HG02981 (cell line): ENCODE results near the gene ATP23.

ENCODE experiments used
- ATAC-seq: cut with Tn5 transposase; IDR thresholded peaks from one replicate; pipeline ENCODE4 v1.9.1; 2021; ENCODE audit warnings: mild to moderate bottlenecking, moderate library complexity; ENCODE audit not compliant: unreplicated experiment

ATP23 gene

DNA sequence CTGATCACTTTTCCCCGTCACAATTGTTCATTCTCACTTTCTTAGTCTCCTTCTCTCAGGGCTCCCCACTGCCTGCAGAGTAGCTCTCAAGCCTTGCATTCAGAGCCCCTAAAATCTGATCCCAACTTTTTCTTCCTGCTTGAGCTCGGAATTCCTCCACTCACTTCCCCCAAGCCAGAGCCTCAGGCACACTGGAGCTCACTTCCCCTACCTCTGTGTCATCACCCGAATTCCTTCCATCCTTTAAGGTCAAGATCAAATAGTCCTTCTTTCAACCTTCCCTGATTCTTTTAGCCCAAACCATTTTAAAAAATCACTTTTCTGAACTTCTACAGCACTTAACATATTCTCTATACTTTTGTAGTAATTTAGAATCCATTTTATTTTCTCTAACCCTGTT lies 34.1 kb upstream of the ATP23 start:
- no peak for ATAC-seq

DNA sequence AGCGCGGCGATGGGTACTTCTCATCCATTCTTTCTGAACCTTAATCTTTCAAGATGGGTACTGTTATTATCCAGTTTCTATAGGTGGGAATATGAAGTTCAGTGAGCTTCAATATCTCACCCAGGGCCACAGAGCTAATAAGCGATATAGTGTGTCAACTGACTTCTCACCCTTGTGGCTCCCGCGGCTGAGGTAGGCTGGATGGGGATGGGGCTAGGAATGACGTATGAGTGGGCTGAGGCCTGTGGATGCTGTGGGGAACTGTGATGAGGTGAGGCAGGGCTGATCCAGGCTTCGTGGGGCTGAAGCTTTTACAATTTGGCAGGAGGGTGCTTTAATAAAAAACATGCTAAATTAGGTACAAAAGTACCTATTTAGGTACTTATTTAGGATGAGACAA lies 32.9 kb upstream of the ATP23 start:
- no peak for ATAC-seq

DNA sequence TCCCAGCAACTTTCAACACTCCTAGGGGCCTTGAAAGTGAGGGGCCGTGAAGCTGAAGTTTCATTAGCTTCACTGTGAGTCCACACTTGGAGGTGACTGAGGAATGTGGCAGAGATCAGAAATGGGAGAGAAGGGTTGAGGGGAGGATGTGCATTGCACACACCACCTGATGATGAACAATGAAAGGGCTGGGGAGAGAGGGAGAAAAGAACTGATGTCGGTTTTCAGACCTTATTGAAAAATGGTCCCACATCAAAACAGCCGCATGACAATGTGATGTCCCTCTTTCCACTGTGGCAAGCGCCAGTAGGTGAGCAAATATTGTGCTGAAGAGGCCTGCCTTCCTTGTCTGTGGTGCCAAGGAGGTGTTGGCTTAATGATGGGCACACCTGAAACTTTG lies 32.3 kb upstream of the ATP23 start:
- no peak for ATAC-seq

DNA sequence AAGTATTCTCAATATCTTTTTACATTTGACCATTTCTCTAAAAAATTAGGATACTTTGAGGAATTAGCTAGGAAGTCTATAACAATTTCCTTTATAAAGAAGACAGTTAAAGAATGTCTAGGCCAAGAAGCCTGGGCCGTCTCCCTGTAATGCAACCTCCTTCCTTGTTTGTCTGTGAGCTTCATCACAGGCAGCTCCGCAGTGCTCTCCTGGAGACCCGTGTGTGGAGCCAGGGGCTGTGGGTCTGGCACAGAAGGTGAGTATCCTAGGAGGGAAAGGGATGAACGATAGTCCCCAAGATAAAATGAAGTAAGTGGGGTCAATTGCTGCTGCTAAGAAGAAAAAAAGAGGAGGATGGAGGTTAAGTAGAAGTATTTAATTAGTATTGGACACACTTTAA lies 31.8 kb upstream of the ATP23 start:
- no peak for ATAC-seq

DNA sequence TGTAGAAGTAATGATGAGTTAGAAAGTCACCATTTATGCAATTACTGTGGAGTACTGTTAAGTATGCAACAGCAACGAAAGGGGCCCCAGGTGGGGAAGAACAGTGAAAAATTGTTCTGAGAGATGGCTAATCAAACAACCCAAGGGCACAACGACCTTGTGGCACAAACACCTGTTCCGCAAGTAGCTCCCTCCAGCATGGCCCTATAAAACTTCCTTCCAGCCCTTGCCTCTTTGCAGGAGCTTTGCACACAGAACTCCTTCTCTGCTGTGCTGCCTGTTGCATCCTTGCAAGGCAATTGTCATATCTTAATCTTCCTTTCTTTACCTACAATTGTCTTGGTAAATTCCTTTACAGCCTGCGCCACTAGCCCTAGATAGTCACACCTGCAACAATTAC lies 23.2 kb upstream of the ATP23 start:
- no peak for ATAC-seq

DNA sequence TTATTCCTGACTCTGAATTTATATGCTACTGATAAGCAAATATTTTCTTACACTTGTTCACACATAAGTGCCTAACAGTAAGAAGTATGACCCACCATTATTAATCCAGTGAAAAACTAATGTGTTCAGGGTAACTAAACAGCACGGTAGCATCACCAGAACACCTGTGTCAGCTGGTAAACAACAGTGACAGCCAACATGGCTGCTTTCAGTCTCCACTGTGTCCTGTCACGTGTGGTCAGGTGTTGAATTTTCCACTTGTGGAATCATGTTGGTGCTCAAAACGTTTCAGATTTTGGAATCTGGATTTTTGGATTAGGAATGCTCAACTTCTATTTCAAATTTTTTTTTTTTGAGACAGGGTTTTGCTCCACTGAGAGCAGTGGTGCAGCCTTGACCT lies 14.3 kb upstream of the ATP23 start:
- ATAC-seq: no peak

DNA sequence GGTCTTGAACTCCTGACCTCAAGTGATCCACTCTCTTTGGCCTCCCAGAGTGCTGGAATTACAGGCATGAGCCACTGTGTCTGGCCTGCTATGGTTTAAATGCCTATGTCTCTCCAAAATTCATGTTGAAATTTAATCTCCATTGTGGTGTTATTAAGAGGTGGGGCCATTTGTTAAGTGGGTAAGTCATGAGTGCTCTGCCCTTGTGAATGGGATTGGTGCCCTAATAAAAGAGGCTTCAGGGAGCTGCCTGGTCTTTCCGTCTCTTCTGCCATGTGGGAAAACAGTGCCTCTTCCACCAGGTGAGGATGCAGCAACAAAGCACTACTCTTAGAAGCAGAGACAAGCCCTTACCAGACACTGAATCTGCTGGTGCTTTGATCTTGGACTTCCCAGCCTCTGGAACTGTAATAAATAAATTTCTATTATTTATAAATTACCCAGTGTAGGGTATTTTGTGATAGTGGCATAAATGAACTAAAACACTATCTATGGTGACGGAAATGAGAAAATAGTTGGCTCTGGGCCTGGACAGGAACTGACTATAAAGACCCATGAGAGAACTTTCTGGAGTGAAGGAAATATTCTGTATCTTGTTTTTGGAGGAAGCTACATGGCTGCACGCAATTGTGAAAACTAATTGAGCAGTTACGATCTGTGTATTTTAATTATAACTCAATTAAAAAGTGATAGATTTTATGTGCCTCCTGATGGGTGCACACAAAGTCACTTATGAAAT lies 12.1 kb upstream of the ATP23 start:
- no peak for ATAC-seq

DNA sequence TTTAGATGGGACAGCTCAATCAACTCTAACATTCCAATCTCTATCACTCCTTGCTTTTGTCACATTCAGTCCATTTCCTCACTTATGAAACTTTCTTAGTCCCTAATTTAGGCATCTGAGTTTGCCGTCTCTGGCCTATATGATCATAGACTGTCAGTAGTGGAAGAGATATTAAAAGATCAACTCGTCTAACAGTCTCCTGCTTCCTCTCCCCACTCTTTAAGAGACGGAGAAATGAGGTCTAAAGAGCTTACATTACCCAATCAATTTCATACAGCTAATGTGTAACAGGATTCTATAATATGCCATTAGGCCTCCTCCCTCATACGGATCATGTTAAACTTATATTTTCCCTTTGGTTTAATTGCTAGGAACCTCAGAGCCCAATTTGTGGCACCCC lies 6.5 kb upstream of the ATP23 start:
- no peak for ATAC-seq

DNA sequence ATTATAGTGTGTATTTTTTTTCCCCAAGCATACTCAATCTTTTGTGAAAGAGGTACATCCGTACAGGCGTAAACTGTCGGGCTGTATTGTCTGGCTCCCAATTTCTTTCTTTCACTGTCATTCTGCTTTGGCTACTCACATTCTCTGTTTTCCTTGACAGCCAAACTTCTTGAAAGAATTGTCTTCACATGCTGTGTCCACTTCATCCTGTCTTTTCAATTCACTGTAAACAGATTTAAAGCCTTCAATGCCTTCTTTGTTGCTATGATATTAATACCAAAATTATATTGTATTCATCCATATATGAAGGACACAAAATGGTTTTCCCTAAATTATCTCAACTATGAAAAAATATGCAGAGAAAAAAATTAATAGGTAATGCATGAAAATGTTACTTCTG lies 6.0 kb upstream of the ATP23 start:
- ATAC-seq: no peak

DNA sequence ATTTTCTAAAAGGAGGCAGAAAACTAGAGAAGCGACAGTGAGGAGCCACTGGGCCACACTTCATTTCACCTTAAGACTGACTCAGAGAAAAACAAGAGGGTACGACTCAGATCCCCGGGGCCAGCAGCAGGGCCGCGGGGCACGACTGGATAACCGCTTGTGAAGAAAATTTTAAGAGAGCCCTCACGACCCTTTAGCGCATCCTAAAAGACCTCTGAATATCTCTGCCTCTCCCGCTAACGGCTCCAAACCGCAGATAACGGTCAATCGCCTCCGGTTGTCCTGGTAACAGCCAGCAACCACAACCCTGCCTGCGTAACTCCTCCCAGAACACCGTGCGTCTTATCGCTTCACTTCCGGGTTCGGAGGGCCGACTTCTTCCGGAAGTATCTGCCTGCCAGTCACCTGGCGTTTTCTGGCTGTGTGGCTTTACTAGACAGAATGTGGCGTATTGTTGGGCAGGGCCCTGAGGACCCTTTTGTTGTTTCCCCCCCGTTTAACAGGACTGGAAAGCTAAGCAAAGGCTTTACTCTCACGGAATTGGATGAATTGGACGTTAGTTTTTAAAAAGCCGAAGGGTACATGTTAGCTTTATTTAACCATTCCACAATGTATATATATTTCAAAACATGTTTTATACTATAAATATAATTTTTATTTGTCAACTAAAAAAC lies 5.4 kb upstream of the ATP23 start:
- peak; percentile 100 for ATAC-seq

DNA sequence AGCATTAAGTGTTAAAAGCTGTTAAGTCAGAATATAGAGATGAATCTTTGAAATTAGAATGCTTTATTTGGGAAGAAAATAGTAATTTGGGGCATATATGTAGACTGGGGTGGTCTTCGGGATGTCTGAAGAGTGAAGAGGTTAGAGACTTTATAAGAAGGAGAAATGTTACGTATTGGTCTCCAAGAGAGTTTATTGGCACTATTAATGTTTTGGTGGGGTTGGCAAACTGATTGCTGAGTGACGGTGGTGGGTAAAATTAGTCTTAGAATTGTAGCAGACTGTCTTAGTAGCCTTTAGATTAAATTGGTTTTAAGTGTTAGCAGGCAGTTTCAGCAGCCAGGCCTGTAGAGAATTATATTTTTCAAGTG lies 4.9 kb upstream of the ATP23 start:
- ATAC-seq: no peak

DNA sequence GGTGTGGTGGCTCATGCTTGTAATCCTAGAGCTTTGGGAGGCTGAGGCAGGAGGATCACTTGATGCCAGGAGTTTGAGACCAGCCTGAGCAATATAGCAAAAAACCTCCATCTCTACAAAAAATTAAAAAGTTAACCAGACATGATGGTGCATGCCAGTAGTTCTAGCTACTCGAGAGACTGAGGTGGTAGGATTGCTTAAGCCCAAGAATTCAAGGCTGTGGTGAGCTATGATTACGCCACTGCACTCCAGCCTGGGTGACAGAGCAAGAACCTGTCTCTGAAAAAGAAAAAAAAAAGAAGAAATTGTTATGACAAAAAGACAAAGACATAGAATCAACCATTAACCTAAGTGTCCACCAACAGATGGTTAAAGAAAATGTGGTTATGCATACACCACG lies 2.1 kb upstream of the ATP23 start:
- ATAC-seq: no peak

DNA sequence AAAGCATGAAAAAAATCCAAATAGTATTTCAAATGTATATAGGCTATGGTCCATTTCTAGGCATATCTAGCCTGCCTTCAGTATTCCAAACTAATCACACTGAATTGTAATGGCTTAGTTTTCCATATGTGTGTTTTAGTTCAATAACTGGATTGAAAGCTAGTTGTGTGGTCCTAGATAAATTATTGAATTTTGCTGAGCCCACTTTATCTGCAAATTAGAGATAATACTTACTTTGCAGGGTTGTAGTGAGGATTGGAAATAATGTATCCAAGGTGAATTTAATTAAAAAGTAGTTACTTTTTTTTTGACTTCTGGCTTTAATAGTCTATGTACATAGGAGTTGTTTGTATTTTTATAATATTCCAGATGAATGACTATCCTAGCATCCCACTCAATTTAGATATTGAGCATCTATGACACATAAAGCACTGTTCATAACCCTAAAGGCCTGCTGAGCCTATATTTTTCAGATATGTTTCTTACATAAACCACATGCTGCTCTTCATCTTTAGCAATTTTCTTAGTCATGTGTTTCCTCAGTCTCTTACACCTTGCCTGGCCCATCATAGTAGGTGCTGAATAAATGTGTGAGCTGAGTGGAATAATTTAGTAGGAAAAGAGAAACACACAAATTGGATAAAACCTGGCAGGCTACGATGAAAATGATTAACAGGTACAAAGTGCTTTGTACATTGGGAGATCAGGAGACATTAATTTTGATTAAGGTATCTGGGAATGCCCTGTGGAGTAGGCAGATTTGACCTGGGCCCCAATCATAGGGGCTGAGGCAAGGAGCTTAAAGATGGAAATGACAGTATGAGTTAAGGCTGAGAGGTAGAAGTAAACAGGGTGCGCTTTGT lies 1.1 kb upstream of the ATP23 start:
- ATAC-seq: no peak

DNA sequence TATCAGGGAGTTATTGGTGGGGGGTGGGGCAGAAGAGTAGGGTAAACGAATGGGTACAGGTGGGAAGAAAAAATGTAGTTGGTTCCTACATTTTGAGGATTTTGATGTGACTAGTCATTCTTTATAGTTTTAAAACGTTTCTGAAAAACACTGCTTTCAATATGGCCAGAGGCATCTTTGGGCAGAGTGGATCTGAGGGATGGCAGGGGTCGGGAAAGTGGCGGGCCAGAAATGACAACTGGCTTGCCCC lies 527 bp upstream of the ATP23 start:
- ATAC-seq: no peak

DNA sequence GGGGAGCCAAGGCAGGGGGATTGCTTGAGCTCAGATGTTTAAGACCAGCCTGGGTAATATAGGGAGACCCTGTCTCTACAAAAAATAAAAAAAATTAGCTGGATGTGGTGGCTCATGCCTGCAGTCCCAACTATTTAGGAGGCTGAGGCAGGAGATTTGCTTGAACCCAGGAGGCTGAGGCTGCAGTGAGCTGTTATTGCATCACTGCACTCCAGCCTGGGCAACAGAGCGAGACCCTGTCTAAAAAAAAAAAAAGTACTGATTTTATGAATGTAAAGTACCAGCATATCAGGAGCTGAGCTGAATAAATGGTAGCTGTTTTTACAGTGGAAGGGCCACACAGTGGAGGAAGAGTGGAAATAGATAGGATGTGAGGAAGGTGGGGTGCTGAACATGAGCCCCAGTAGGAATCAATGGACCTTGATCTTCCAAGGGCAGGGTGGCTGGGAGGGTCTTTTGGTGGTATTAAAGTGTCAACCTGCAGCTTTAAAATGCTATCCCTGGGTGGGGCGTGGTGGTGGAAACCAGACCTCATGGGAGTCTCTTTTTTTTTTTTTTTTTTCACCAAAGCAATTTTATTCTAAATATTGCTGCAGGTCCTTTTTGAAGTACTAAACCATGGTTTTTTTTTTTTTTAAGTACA lies 2.2 kb downstream of the ATP23 start:
- ATAC-seq: no peak

DNA sequence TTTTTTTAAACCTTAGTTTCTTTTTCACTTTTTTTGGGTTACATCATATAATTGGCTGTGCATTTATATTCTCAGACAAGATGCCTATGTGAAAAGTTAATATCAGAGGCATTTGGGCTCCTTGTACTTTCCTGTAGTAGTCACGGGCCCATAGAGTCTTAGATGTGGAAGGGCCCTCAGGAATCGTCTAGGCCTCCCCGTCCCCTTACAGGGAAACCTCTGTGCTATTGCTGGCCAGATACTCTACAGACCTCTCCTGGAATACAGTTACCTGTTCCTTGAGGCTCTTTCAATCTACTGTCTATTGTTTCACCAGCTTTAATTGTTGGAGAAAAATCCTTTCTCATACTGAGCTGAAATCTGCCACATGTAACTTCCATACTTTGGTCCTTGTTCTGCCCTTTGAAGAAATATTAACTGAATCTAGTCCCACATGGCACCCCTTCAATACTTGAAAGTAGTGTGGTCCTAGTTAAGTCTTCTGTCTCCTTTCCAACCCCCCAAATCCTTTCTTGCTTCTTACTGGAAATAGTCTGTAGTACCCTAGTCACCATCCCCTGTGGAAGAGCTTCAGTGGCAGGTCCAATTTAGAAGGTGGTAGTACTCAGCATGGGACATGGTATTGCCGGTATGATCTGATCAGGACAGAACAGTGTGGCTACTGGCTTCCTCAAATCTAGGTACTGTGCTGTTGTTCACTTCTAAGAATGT lies 3.1 kb downstream of the ATP23 start:
- no peak for ATAC-seq

DNA sequence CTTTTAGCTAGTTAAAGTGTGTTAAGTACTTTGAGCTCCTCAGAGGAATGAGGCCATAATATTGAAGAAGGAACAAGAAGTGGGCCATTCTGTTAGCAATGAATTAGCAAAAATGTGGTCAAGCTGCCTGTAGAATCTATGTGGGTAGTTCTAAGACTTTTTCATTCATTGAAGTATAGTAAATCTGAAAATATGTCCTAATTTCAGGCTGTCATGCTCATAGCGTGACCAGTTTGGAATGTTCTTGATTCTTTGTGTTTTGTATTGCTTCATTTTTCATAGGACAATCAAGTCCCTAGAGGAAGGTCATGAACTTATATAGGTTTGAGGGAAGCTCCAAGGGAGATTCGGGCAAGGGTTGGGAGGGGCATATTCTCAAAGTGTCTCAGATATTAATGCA lies 11.4 kb downstream of the ATP23 start:
- no peak for ATAC-seq

DNA sequence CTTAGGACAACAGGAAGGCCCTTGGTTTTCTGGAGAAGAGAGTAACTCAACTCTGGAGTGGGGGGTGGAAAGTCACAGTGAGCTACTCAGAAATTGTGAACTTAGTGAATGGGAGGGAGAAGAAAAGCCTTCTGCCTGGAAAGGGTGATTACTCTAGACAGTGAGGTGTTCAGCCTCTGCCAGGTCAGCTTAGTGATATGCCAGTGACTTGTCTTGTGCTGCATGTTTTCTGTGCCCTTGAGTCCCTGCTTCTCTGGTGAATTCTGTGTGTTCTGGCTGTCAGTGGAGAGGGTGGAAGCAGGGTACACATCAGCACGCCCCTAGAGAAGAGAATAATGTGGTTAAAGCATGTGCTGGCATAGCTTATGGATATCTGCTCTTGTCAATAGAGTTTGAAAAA lies 13.4 kb downstream of the ATP23 start:
- ATAC-seq: no peak

DNA sequence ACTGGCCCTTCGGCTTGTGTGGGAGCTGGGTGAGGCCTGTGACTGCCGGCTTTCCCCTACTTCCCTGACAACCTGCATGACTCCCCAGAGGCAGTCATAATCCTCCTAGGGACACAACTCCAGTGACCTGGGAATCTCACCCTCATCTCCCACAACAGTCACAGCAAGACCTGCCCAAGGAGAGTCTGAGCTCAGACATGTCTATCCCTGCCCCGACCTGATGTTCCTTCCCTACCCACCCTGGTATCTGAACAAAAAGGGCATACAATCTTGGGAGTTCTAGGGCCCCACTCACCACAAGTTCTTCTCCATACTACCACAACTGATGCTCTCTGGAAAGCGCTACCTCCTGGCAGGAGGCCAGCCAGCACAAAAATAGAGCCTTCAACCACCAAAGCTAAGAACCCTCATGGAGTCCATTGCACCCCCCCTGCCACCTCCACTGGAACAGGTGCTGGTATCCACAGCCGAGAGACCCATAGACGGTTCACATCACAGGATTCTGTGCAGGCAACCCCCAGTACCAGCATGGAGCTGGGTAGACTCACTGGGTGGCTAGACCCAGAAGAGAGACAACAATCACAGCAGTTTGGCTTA lies 16.8 kb downstream of the ATP23 start:
- ATAC-seq: no peak

DNA sequence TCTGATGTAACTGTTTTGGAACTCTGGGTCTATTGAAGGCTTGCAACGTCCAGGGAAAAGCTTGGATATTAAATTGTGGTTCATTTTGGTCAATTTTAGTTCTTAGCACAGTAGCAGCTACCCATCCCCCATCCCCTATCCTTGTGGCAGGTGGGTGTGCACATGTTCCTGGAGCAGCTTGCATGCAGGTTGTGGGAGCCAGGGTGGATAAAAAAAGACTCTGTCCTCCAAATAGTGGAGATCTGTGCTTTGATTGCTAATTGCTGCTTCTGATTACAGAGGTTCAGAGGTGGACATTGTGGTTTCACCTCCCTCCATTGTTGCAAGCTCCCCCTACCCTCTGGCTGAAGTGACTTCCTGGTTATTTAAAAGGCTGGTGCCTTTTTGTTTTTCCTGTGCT lies 23.1 kb downstream of the ATP23 start:
- ATAC-seq: no peak

DNA sequence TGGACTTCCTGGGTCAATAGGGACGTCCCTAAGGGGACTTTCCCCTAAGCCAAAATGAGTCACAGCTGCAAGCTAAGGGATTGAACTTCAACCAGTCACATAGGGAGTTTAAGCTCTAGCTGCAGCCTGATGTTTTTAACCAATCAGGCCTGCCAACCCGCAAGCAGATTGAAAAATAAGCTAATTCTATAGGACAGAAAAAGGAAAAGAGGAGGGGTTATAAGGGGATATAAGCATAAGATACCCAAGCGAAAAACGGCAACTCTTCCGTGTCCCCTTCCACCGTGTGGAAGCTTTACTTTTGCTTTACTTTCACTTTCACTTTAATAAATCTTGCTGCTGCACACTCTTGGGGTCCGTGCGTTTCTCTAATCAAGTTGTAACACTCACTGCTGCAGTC lies 24.4 kb downstream of the ATP23 start:
- no peak for ATAC-seq
